Activated CD8-positive, alpha-beta T cell treated with anti-CD3 and anti-CD28 coated beads for 36 hours (primary cell): ENCODE results near the gene FAM78B. TPM values are rescaled to one million over a fixed set of nuclear protein-coding genes. Genes with fewer than 3 reads are reported as not detected.

Experiments used
- ATAC-seq: fragments of 200-7000 bp; cut with Tn5 transposase; one replicate; pipeline ENCODE4 v1.10.0; 2021; ENCODE audit warnings: mild to moderate bottlenecking, moderate library complexity
- CTCF ChIA-PET: fragments of 350-600 bp; sonication (Branson Sonifier 250); formaldehyde crosslinking; loops from one replicate; lab custom pipeline; 2021; ENCODE audit warnings: antibody characterized with exemption; lab: Charles Lee
- POLR2A ChIA-PET: fragments of 350-600 bp; sonication (Branson Sonifier 250); formaldehyde crosslinking; loops from one replicate; lab custom pipeline; 2021; ENCODE audit warnings: antibody characterized with exemption; lab: Charles Lee
- DNase-seq: peaks from one replicate; pipeline ENCODE4 v3.0.0-alpha.2; 2020
- H3K27ac Mint-ChIP-seq: one replicate; pipeline ENCODE4 v1.8.0; 2021; ENCODE audit warnings: mild to moderate bottlenecking, mixed read lengths
- H3K27me3 Mint-ChIP-seq: one replicate; pipeline ENCODE4 v1.8.0; 2021; ENCODE audit warnings: mixed read lengths
- H3K36me3 Mint-ChIP-seq: one replicate; pipeline ENCODE4 v1.8.0; 2021; ENCODE audit warnings: low read depth, mixed read lengths
- H3K4me1 Mint-ChIP-seq: one replicate; pipeline ENCODE4 v1.8.0; 2021; ENCODE audit warnings: low read depth, mixed read lengths
- H3K4me3 Mint-ChIP-seq: one replicate; pipeline ENCODE4 v1.8.0; 2021; ENCODE audit warnings: mild to moderate bottlenecking, moderate library complexity, mixed read lengths
- H3K9me3 Mint-ChIP-seq: one replicate; pipeline ENCODE4 v1.8.0; 2021; ENCODE audit warnings: mixed read lengths
- CTCF ChIP-seq: fragments of 200-600 bp; IDR thresholded peaks from one replicate; pipeline ENCODE4 v1.8.0; 2022; ENCODE audit warnings: antibody characterized with exemption, mild to moderate bottlenecking
- intact Hi-C: fragments of 100-400 bp; cut with micrococcal nuclease; formaldehyde crosslinking; loops from one replicate; pipeline ENCODE4 v1.10.0; 2022
- total RNA-seq, 2 experiments: library from RNA; stranded (reverse); gene quantifications; one replicate each; pipeline ENCODE4 v1.2.3, GENCODE V29; 2021

The FAM78B gene, protein sequence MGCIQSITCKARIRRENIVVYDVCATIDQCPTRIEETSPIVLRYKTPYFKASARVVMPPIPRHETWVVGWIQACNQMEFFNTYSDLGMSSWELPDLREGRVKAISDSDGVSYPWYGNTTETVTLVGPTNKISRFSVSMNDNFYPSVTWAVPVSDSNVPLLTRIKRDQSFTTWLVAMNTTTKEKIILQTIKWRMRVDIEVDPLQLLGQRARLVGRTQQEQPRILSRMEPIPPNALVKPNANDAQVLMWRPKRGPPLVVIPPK
- under 1 TPM in 1 of 2 experiments, not detected in 1; 0.20 TPM for total RNA-seq

DNA sequence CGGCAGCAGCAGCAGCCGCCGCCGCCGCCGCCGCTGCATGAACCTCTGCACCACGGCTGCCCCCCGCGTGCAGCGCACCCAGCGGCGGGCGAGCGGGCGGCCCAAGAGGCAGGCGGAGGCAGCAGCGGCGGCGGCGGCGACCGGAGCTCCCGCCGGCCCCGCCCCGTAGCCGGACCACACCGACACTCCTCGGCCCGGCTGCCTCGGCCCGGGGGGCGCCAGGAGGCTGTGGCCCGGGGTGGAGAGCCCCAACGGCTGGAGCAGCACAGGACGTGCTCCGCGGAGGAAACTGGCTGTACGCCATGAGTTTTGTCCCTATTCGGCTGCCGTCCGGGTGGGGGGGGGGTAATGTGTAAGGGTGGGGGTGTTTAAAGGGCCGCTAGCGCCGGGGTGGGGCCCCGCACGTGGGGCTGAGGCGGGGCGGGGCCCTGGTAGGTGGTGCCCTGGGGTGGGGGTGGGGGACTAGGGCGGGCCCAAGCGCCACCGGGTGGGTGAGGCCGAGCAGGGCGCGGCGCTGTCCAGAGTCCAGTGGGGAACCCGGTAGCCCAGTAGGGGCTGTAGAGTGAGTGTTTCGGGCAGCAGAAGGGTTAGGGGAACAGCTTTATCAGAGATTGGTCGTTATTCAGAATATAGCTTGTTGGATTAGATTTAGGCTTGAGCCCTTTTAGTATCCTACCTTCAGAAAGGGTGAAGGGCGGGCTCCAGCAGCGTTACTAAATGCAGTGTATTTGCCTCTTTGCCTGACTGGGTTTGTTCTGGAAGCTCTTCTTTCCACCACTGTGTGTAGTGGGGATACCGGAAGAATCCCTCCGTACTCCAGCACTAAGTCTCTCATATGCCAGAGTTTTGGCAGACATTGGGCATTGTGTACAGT, at the start of gene FAM78B:
Gene FAM78B (minus strand): TSS at position 304 of the 874 bp plus-strand sequence. CDS start 753 bp downstream, outside the sequence.
- peak within 1 kb of the TSS; percentile 61 for H3K4me3 Mint-ChIP-seq
- no peaks in the 10 kb centered on the region for H3K9me3 Mint-ChIP-seq
- intact Hi-C loops, result no loop called here
- ChIA-PET CTCF (no interaction called here), POLR2A (no interaction called here)
- DNase-seq (peak; percentile 67), ATAC-seq (peak; percentile 59)
- H3K27ac Mint-ChIP-seq, result peak within 1 kb of the TSS; percentile 5
- no peaks in the 10 kb centered on the region for H3K36me3 Mint-ChIP-seq
- TF ChIP-seq CTCF, result no peak
- H3K4me1 Mint-ChIP-seq, result peaks cover 26% of the 10 kb centered on the region
- peaks cover 51% of the 10 kb centered on the region for H3K27me3 Mint-ChIP-seq

GRCh38 chr1:166202546-166202945, 35.7 kb upstream of the FAM78B start:
- ATAC-seq (no peak), DNase-seq (no peak)
- no peaks in the 10 kb centered on the region for H3K36me3 Mint-ChIP-seq
- ChIA-PET CTCF (no interaction called here), POLR2A (no interaction called here)
- no peaks in the 10 kb centered on the region for H3K4me1 Mint-ChIP-seq
- no peak for TF ChIP-seq CTCF
- H3K27me3 Mint-ChIP-seq, result peaks cover 2% of the 10 kb centered on the region
- intact Hi-C loops, result no loop called here
- H3K4me3 Mint-ChIP-seq, result no peak overlapping the region
- H3K9me3 Mint-ChIP-seq, result no peaks in the 10 kb centered on the region
- no peak overlapping the region for H3K27ac Mint-ChIP-seq

GRCh38 chr1:166200743-166201142, 33.9 kb upstream of the FAM78B start:
- H3K4me3 Mint-ChIP-seq, result no peak overlapping the region
- no peak for TF ChIP-seq CTCF
- ChIA-PET CTCF (interaction anchor here (0.6 kb wide), 1 partner anchor 23 kb away, joined by 3 read pairs; no protein-coding TSS in a partner anchor), POLR2A (no interaction called here)
- intact Hi-C loops, result no loop called here
- H3K36me3 Mint-ChIP-seq, result no peaks in the 10 kb centered on the region
- peaks cover 4% of the 10 kb centered on the region for H3K27me3 Mint-ChIP-seq
- DNase-seq (no peak), ATAC-seq (no peak)
- no peaks in the 10 kb centered on the region for H3K9me3 Mint-ChIP-seq
- no peak overlapping the region for H3K27ac Mint-ChIP-seq
- H3K4me1 Mint-ChIP-seq, result no peaks in the 10 kb centered on the region

DNA sequence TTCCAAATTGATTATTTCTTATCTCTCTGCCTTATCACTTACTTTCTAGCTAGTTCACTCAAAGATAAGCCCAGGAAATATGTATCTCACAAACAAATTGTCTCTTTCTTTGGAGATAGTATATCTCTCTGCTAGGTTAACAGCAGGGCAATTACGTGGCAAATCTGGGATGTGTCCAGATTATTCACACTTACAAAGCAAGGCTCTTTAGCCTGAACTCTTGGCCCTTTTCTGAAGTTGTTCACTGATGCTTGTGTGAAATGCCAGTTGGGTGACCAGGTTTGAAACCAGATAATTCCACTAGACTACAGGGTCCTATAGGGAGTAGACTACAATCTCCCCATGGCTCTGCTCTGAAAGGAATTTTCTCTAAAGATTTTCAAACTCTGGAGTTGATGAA, 30.8 kb upstream of the FAM78B start:
- ChIA-PET POLR2A (no interaction called here), CTCF (no interaction called here)
- no peak for TF ChIP-seq CTCF
- DNase-seq (no peak), ATAC-seq (no peak)
- Mint-ChIP-seq H3K27ac (no peak overlapping the region), H3K9me3 (no peaks in the 10 kb centered on the region), H3K4me3 (no peak overlapping the region), H3K4me1 (no peaks in the 10 kb centered on the region), H3K27me3 (peaks cover 10% of the 10 kb centered on the region), H3K36me3 (no peaks in the 10 kb centered on the region)
- intact Hi-C loops, result no loop called here

DNA sequence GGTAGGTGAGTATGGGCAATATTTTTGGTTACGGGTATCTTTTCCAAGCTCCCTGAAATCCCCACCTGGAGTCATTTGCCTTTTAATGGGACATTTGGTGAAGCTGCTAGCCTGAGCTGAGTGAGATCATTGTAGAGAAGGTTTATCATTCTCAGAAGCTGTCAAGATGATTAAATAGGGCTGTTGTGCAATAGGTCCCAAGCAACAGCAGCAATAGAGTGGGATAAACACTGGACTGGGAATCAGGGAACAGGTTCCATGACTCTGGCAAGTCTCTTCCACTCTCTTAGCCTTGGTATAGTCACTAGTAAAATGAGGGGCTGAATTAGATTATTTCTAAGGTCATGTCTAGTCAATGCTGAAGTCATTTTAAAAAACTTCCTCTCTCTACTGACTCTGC, 30.3 kb upstream of the FAM78B start:
- TF ChIP-seq CTCF, result no peak
- intact Hi-C loops, result no loop called here
- CTCF ChIA-PET, result no interaction called here
- Mint-ChIP-seq H3K9me3 (no peaks in the 10 kb centered on the region), H3K27me3 (peaks cover 10% of the 10 kb centered on the region), H3K36me3 (no peaks in the 10 kb centered on the region), H3K4me3 (no peak overlapping the region), H3K4me1 (no peaks in the 10 kb centered on the region), H3K27ac (no peak overlapping the region)
- no peak for ATAC-seq
- POLR2A ChIA-PET, result no interaction called here
- no peak for DNase-seq
